ENCODE results near the gene CHN2. TPM values are rescaled to one million over a fixed set of nuclear protein-coding genes. Genes with fewer than 3 reads are reported as not detected.

CHN2 gene
- total RNA-seq, 1 donor from 2014 or later = not detected

GRCh38 chr7:29304756-29305155 lies 110.2 kb downstream of the CHN2 start:
- H3K27ac Mint-ChIP-seq = no peak overlapping the region
- intact Hi-C loops (cut with micrococcal nuclease) = no loop called here
- H3K36me3 Mint-ChIP-seq (ENCODE audit: low read depth) = no peaks in the 10 kb centered on the region
- no peaks in the 10 kb centered on the region for H3K9me3 Mint-ChIP-seq
- H3K4me3 Mint-ChIP-seq = no peak overlapping the region
- H3K27me3 Mint-ChIP-seq (ENCODE audit: insufficient read depth) = peaks cover 10% of the 10 kb centered on the region
- no peaks in the 10 kb centered on the region for H3K4me1 Mint-ChIP-seq (ENCODE audit: low read depth)
- DNase-seq (ENCODE audit: low spot score) = no peak

- H3K27me3 Mint-ChIP-seq (ENCODE audit: insufficient read depth) = peaks cover 12% of the 10 kb centered on the region
- H3K27ac Mint-ChIP-seq = no peak overlapping the region
- DNase-seq (ENCODE audit: low spot score) = no peak
- H3K9me3 Mint-ChIP-seq = no peaks in the 10 kb centered on the region
- intact Hi-C loops (cut with micrococcal nuclease) = no loop called here
- H3K36me3 Mint-ChIP-seq (ENCODE audit: low read depth) = no peaks in the 10 kb centered on the region
- H3K4me3 Mint-ChIP-seq = no peak overlapping the region
- H3K4me1 Mint-ChIP-seq (ENCODE audit: low read depth) = no peaks in the 10 kb centered on the region
Measured at GRCh38 chr7:29306319-29306991, 111.9 kb downstream of the CHN2 start.

GRCh38 chr7:29308424-29308823 lies 113.8 kb downstream of the CHN2 start:
- Mint-ChIP-seq H3K4me1 (ENCODE audit: low read depth) (no peaks in the 10 kb centered on the region), H3K9me3 (no peaks in the 10 kb centered on the region), H3K36me3 (ENCODE audit: low read depth) (no peaks in the 10 kb centered on the region)

GRCh38 chr7:29309041-29309854 lies 114.7 kb downstream of the CHN2 start:
- H3K27ac Mint-ChIP-seq = no peak overlapping the region
- H3K4me3 Mint-ChIP-seq = no peak overlapping the region
- DNase-seq (ENCODE audit: low spot score) = no peak
- peaks cover 12% of the 10 kb centered on the region for H3K27me3 Mint-ChIP-seq (ENCODE audit: insufficient read depth)
- H3K4me1 Mint-ChIP-seq (ENCODE audit: low read depth) = no peaks in the 10 kb centered on the region
- intact Hi-C loops (cut with micrococcal nuclease) = no loop called here
- H3K9me3 Mint-ChIP-seq = no peaks in the 10 kb centered on the region
- no peaks in the 10 kb centered on the region for H3K36me3 Mint-ChIP-seq (ENCODE audit: low read depth)

More at GRCh38 chr7:29308424-29308823, 113.8 kb downstream of the CHN2 start:
- no peak for DNase-seq (ENCODE audit: low spot score)
- H3K4me3 Mint-ChIP-seq = no peak overlapping the region
- H3K27ac Mint-ChIP-seq = no peak overlapping the region
- intact Hi-C loops (cut with micrococcal nuclease) = no loop called here
- peaks cover 12% of the 10 kb centered on the region for H3K27me3 Mint-ChIP-seq (ENCODE audit: insufficient read depth)

- H3K9me3 Mint-ChIP-seq = no peaks in the 10 kb centered on the region
- H3K4me3 Mint-ChIP-seq = no peak overlapping the region
- DNase-seq (ENCODE audit: low spot score) = no peak
- H3K36me3 Mint-ChIP-seq (ENCODE audit: low read depth) = no peaks in the 10 kb centered on the region
- H3K4me1 Mint-ChIP-seq (ENCODE audit: low read depth) = no peaks in the 10 kb centered on the region
- no peak overlapping the region for H3K27ac Mint-ChIP-seq
- peaks cover 12% of the 10 kb centered on the region for H3K27me3 Mint-ChIP-seq (ENCODE audit: insufficient read depth)
- intact Hi-C loops (cut with micrococcal nuclease) = no loop called here
Measured at GRCh38 chr7:29310625-29311024, 116.0 kb downstream of the CHN2 start.

- H3K27me3 Mint-ChIP-seq (ENCODE audit: insufficient read depth) = peaks cover 10% of the 10 kb centered on the region
- no peak for DNase-seq (ENCODE audit: low spot score)
- no peaks in the 10 kb centered on the region for H3K36me3 Mint-ChIP-seq (ENCODE audit: low read depth)
- no peaks in the 10 kb centered on the region for H3K4me1 Mint-ChIP-seq (ENCODE audit: low read depth)
- intact Hi-C loops (cut with micrococcal nuclease) = no loop called here
- no peak overlapping the region for H3K4me3 Mint-ChIP-seq
- H3K27ac Mint-ChIP-seq = no peak overlapping the region
- no peaks in the 10 kb centered on the region for H3K9me3 Mint-ChIP-seq
Measured at GRCh38 chr7:29311314-29311713, 116.7 kb downstream of the CHN2 start.

GRCh38 chr7:29314148-29314547 lies 119.6 kb downstream of the CHN2 start:
- no peaks in the 10 kb centered on the region for H3K9me3 Mint-ChIP-seq
- H3K27ac Mint-ChIP-seq = no peak overlapping the region
- DNase-seq (ENCODE audit: low spot score) = no peak
- no peak overlapping the region for H3K4me3 Mint-ChIP-seq
- no peaks in the 10 kb centered on the region for H3K36me3 Mint-ChIP-seq (ENCODE audit: low read depth)
- H3K4me1 Mint-ChIP-seq (ENCODE audit: low read depth) = no peaks in the 10 kb centered on the region
- H3K27me3 Mint-ChIP-seq (ENCODE audit: insufficient read depth) = peaks cover 14% of the 10 kb centered on the region
- intact Hi-C loops (cut with micrococcal nuclease) = no loop called here

- Mint-ChIP-seq H3K27ac (no peak overlapping the region), H3K4me3 (no peak overlapping the region), H3K36me3 (ENCODE audit: low read depth) (no peaks in the 10 kb centered on the region), H3K9me3 (no peaks in the 10 kb centered on the region), H3K4me1 (ENCODE audit: low read depth) (no peaks in the 10 kb centered on the region), H3K27me3 (ENCODE audit: insufficient read depth) (peaks cover 12% of the 10 kb centered on the region)
- DNase-seq (ENCODE audit: low spot score) = no peak
- intact Hi-C loops (cut with micrococcal nuclease) = no loop called here
Measured at GRCh38 chr7:29315122-29315891, 120.7 kb downstream of the CHN2 start.

GRCh38 chr7:29315892-29316270 lies 121.3 kb downstream of the CHN2 start:
- Mint-ChIP-seq H3K27ac (no peak overlapping the region), H3K4me1 (ENCODE audit: low read depth) (no peaks in the 10 kb centered on the region), H3K9me3 (no peaks in the 10 kb centered on the region), H3K27me3 (ENCODE audit: insufficient read depth) (peaks cover 12% of the 10 kb centered on the region), H3K36me3 (ENCODE audit: low read depth) (no peaks in the 10 kb centered on the region), H3K4me3 (no peak overlapping the region)
- intact Hi-C loops (cut with micrococcal nuclease) = no loop called here
- DNase-seq (ENCODE audit: low spot score) = no peak

- Mint-ChIP-seq H3K27ac (no peak overlapping the region), H3K27me3 (ENCODE audit: insufficient read depth) (peaks cover 12% of the 10 kb centered on the region), H3K36me3 (ENCODE audit: low read depth) (no peaks in the 10 kb centered on the region), H3K9me3 (no peaks in the 10 kb centered on the region), H3K4me3 (no peak overlapping the region), H3K4me1 (ENCODE audit: low read depth) (no peaks in the 10 kb centered on the region)
- DNase-seq (ENCODE audit: low spot score) = no peak
- intact Hi-C loops (cut with micrococcal nuclease) = no loop called here
Measured at GRCh38 chr7:29316926-29317325, 122.4 kb downstream of the CHN2 start.

GRCh38 chr7:29318853-29319718 lies 124.5 kb downstream of the CHN2 start:
- Mint-ChIP-seq H3K36me3 (ENCODE audit: low read depth) (no peaks in the 10 kb centered on the region), H3K4me1 (ENCODE audit: low read depth) (no peaks in the 10 kb centered on the region), H3K27me3 (ENCODE audit: insufficient read depth) (peaks cover 6% of the 10 kb centered on the region), H3K27ac (no peak overlapping the region), H3K4me3 (no peak overlapping the region), H3K9me3 (no peaks in the 10 kb centered on the region)
- no peak for DNase-seq (ENCODE audit: low spot score)
- intact Hi-C loops (cut with micrococcal nuclease) = no loop called here

- Mint-ChIP-seq H3K4me3 (no peak overlapping the region), H3K36me3 (ENCODE audit: low read depth) (no peaks in the 10 kb centered on the region), H3K27ac (no peak overlapping the region), H3K4me1 (ENCODE audit: low read depth) (no peaks in the 10 kb centered on the region), H3K27me3 (ENCODE audit: insufficient read depth) (peaks cover 6% of the 10 kb centered on the region), H3K9me3 (no peaks in the 10 kb centered on the region)
- no peak for DNase-seq (ENCODE audit: low spot score)
- intact Hi-C loops (cut with micrococcal nuclease) = no loop called here
Measured at GRCh38 chr7:29319719-29320521, 125.3 kb downstream of the CHN2 start.

All from activated T-helper 1 cell treated with anti-CD3 and anti-CD28 coated beads, Interleukin-12 subunit alpha, Interleukin-12 subunit beta, Interleukin-2, Interleukin-4 antibody, amounts not matched to agents 30 ng/mL and 10 ng/mL and 1 ng/mL, durations not matched to agents 14 hours and 24 hours and 36 hours (primary cell).